ENCODE results near the gene PGAM2.

Gene PGAM2

GRCh38 chr7:44060091-44060947, 5.0 kb downstream of the PGAM2 start:
- DNase-seq (ENCODE audit: low read depth): no peak
- no peak for TF ChIP-seq CTCF (conservative IDR thresholded peaks at IDR 0.05; ENCODE audit: low read depth, low read length)
- no peak overlapping the region for H3K4me3 ChIP-seq (ENCODE audit: low read depth, low read length)

GRCh38 chr7:44059219-44060090, 5.9 kb downstream of the PGAM2 start:
- DNase-seq (ENCODE audit: low read depth): no peak
- TF ChIP-seq CTCF (conservative IDR thresholded peaks at IDR 0.05; ENCODE audit: low read depth, low read length): no peak
- no peak overlapping the region for H3K4me3 ChIP-seq (ENCODE audit: low read depth, low read length)

GRCh38 chr7:44058759-44059218, 6.6 kb downstream of the PGAM2 start:
- no peak for DNase-seq (ENCODE audit: low read depth)
- H3K4me3 ChIP-seq (ENCODE audit: low read depth, low read length): no peak overlapping the region
- no peak for TF ChIP-seq CTCF (conservative IDR thresholded peaks at IDR 0.05; ENCODE audit: low read depth, low read length)

GRCh38 chr7:44057849-44058758, 7.3 kb downstream of the PGAM2 start:
- H3K4me3 ChIP-seq (ENCODE audit: low read depth, low read length): no peak overlapping the region
- DNase-seq (ENCODE audit: low read depth): no peak
- TF ChIP-seq CTCF (conservative IDR thresholded peaks at IDR 0.05; ENCODE audit: low read depth, low read length): no peak

DNA sequence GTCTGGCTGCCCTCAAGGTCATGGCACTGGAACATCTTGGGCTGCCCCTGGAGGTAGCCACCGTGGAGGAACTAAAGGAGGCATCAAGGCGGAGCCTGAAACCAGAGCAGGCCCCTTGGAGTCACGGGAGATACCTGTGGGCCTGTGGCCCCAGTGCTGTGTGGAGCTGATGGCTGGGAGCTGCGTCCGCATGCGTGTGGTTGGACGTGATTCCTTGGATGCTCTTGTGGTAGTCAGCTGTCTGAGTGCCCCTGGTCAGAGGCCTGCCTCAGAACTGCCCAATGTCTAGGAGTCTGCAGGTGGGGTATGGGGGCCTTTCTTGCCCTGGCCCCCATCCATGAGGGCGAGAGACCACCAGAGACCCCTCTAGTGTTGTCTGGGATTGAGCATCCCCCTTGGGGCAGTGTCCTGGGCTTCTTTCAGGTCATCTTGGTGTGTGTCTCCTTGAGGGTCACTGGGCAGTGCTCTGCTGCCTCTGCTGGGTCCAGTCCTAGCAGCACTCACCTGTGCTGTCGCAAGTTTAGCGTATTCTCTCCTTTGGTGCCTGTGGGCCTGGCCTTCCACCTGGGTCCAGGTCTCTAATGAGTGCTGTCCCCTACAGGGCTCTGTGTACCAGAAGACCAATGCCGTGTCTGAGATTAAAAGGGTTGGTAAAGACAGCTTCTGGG, 8.1 kb downstream of the PGAM2 start:
- no peak overlapping the region for H3K4me3 ChIP-seq (ENCODE audit: low read depth, low read length)
- no peak for DNase-seq (ENCODE audit: low read depth)
- TF ChIP-seq CTCF (conservative IDR thresholded peaks at IDR 0.05; ENCODE audit: low read depth, low read length): no peak

GRCh38 chr7:44056681-44057080, 8.7 kb downstream of the PGAM2 start:
- H3K4me3 ChIP-seq (ENCODE audit: low read depth, low read length): no peak overlapping the region
- TF ChIP-seq CTCF (conservative IDR thresholded peaks at IDR 0.05; ENCODE audit: low read depth, low read length): no peak
- DNase-seq (ENCODE audit: low read depth): no peak

Data from choroid plexus epithelial cell (primary cell).